Measurements from ENCODE around the gene RIMS1.

RIMS1 gene

GRCh38 chr6:72422171-72422570, 535.8 kb downstream of the RIMS1 start:
- Histone ChIP-seq H3K79me2 (ENCODE audit: insufficient read depth, low read length) (no peaks in the 10 kb centered on the region), H3F3A (ENCODE audit: insufficient read depth) (no peaks in the 10 kb centered on the region), H4K20me1 (ENCODE audit: low read depth, low read length) (no peaks in the 10 kb centered on the region), H3K36me3 (ENCODE audit: low read length) (no peaks in the 10 kb centered on the region), H3K27ac (ENCODE audit: low read depth, low read length) (no peak overlapping the region), H2AFZ (ENCODE audit: low read depth, low read length, severe bottlenecking) (no peak overlapping the region), H3K9ac (ENCODE audit: low read length) (no peak overlapping the region), H3K4me2 (ENCODE audit: low read depth, low read length, poor library complexity, severe bottlenecking) (no peak overlapping the region), H3K9me3 (ENCODE audit: insufficient read depth, low read length) (no peaks in the 10 kb centered on the region), H3K4me3 (ENCODE audit: insufficient read depth, low read length, poor library complexity, severe bottlenecking) (no peak overlapping the region), H3K9me2 (replicated peaks; ENCODE audit: insufficient read depth, low read length) (no peaks in the 10 kb centered on the region), H3K27me3 (ENCODE audit: low read length) (no peaks in the 10 kb centered on the region)
- no peak for TF ChIP-seq EZH2phosphoT487 (conservative IDR thresholded peaks at IDR 0.05; ENCODE audit: low read length)
- no peak for TF ChIP-seq CTCF (IDR thresholded peaks at IDR 0.05; ENCODE audit: insufficient read depth, low read length, poor library complexity, severe bottlenecking)

- Histone ChIP-seq H4K20me1 (ENCODE audit: low read depth, low read length) (no peaks in the 10 kb centered on the region), H3K36me3 (ENCODE audit: low read length) (no peaks in the 10 kb centered on the region), H3K27ac (ENCODE audit: low read depth, low read length) (no peak overlapping the region), H3K27me3 (ENCODE audit: low read length) (no peaks in the 10 kb centered on the region), H3K9ac (ENCODE audit: low read length) (no peak overlapping the region), H3K4me2 (ENCODE audit: low read depth, low read length, poor library complexity, severe bottlenecking) (no peak overlapping the region), H2AFZ (ENCODE audit: low read depth, low read length, severe bottlenecking) (no peak overlapping the region), H3K9me2 (replicated peaks; ENCODE audit: insufficient read depth, low read length) (no peaks in the 10 kb centered on the region), H3F3A (ENCODE audit: insufficient read depth) (no peaks in the 10 kb centered on the region), H3K4me3 (ENCODE audit: insufficient read depth, low read length, poor library complexity, severe bottlenecking) (no peak overlapping the region), H3K9me3 (ENCODE audit: insufficient read depth, low read length) (no peaks in the 10 kb centered on the region), H3K79me2 (ENCODE audit: insufficient read depth, low read length) (no peaks in the 10 kb centered on the region)
- no peak for TF ChIP-seq EZH2phosphoT487 (conservative IDR thresholded peaks at IDR 0.05; ENCODE audit: low read length)
- no peak for TF ChIP-seq CTCF (IDR thresholded peaks at IDR 0.05; ENCODE audit: insufficient read depth, low read length, poor library complexity, severe bottlenecking)
Measured at GRCh38 chr6:72424476-72424875, 538.1 kb downstream of the RIMS1 start.

DNA sequence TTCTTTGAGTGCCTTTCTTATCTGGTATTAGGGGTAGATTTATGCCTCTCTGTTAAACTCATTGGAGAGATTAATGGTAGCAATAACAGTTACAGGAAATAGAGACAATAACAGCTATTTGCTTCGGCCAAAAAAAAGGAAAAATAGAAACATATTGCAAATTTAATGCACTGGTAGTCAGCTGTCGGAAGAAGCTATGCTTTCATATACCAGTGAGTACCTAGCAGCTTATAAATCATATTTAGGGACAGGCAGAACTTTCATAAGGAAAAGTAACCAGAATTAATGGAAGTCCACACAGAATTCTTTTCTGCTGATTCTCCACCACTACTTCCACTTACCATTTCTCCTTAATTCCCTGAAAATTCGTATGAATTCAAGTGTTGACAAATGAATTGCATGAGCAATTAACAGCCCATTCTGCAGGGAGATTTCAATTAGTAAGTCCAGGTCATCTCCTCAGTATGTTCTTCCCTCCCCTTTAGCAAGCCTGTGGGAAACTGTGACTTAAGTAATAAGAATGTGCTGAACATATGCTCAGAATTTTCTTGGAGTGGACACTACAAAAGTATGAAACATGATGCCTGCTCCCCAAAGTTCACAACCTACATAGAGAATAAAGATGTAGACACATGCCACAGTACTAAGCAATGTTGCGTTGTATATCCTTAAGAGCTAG, 538.8 kb downstream of the RIMS1 start:
- H3K79me2 ChIP-seq (ENCODE audit: insufficient read depth, low read length), result no peaks in the 10 kb centered on the region
- no peak overlapping the region for H3K9ac ChIP-seq (ENCODE audit: low read length)
- no peak overlapping the region for H2AFZ ChIP-seq (ENCODE audit: low read depth, low read length, severe bottlenecking)
- no peaks in the 10 kb centered on the region for H3K9me3 ChIP-seq (ENCODE audit: insufficient read depth, low read length)
- no peaks in the 10 kb centered on the region for H4K20me1 ChIP-seq (ENCODE audit: low read depth, low read length)
- H3K27ac ChIP-seq (ENCODE audit: low read depth, low read length), result no peak overlapping the region
- H3K36me3 ChIP-seq (ENCODE audit: low read length), result no peaks in the 10 kb centered on the region
- no peaks in the 10 kb centered on the region for H3F3A ChIP-seq (ENCODE audit: insufficient read depth)
- H3K9me2 ChIP-seq (replicated peaks; ENCODE audit: insufficient read depth, low read length), result no peaks in the 10 kb centered on the region
- H3K27me3 ChIP-seq (ENCODE audit: low read length), result no peaks in the 10 kb centered on the region
- no peak overlapping the region for H3K4me2 ChIP-seq (ENCODE audit: low read depth, low read length, poor library complexity, severe bottlenecking)
- no peak for TF ChIP-seq CTCF (IDR thresholded peaks at IDR 0.05; ENCODE audit: insufficient read depth, low read length, poor library complexity, severe bottlenecking)
- TF ChIP-seq EZH2phosphoT487 (conservative IDR thresholded peaks at IDR 0.05; ENCODE audit: low read length), result no peak
- H3K4me3 ChIP-seq (ENCODE audit: insufficient read depth, low read length, poor library complexity, severe bottlenecking), result no peak overlapping the region

All from SU-DHL-6 (cell line).